HG03521 (cell line): Measurements from ENCODE around the gene KLB.

Experiments used
- ATAC-seq: cut with Tn5 transposase; IDR thresholded peaks from one replicate; pipeline ENCODE4 v1.9.1; 2021; ENCODE audit warnings: mild to moderate bottlenecking, moderate library complexity; ENCODE audit not compliant: unreplicated experiment

KLB gene

DNA sequence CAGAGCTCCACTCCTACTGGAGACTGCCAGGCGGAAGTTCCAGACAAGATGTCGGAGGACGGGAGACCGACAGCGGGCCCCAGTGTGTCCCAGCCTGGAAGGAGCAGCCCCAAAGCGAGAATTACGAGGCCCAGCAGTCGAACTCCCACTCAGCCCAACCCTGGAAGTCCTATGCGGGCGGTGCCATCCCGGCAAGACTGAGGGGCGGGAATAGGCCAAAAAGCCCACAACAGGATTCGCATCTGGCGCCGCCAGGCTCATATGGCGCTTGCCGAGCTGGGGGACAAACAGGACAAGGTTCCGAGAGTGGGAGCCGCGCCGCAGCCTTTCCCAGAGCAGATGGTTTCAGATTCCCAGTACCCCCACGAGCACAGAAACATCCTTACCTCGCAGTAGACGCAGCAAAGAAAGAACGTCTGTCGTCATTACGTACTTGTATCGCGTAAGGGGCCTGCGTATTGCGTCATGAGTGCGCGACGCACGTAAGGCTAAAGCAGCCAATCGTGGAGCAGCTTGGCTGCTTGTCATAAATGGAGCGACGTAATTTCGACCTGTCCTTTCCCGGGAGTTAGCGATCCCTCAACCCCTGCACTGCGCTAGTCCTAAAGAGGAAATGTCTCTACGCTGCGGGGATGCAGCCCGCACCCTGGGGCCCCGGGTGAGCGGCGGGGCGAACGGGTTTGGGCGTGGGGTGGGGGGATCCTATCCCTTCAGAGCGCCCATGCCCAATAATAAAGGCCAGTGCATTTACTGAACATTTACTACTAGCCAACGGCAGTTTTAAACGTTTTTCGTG lies 52.0 kb downstream of the KLB start, which contains the start of the genes LIAS and RPL9:
Gene LIAS (plus strand): TSS at position 552 of the 796 bp plus-strand sequence. CDS start 62 bp downstream, at position 614.
Gene RPL9 (minus strand): TSS at position 418 of the 796 bp plus-strand sequence. CDS start 483 bp downstream, outside the sequence.
- ATAC-seq = peak; percentile 81

DNA sequence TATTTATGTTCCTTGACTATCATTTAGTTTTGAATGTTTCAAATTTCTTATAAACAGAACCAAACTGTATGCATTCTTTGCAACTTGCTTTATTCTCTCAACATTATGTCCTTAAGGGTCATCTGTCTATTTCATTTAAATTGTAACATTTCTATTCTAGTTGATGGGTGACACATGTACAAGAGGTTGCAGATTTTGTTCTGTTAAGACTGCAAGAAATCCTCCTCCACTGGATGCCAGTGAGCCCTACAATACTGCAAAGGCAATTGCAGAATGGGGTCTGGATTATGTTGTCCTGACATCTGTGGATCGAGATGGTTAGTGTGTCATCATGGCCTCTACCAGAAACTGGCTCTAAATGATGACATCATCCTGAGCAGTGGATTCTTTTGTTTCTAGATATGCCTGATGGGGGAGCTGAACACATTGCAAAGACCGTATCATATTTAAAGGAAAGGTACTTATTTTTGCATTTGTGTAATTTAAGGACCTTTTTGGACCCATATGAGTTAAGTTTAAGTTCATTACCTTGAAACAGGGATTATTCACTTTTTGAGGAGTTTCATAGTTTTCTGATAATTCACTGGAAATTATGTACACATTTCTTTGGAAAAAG lies 58.3 kb downstream of the KLB start:
- no peak for ATAC-seq

DNA sequence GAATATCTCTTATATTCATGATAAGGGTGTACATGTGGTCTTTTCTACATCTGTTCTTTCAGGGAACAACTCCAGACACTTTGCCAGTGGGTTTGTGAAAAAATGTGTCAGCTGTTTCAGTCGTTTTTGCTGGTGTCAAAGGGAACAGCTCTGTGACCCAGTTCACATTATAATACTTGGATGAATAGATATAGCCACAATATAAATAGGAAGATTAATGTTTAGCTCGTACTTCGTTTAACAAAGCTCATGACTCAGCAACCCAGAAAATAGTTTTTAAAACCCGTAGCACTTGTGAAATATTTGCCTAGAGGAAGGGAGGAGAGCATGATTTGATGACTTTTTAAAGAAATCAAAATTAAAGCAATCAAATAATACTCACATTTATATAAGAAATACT lies 60.0 kb downstream of the KLB start:
- no peak for ATAC-seq

- ATAC-seq = no peak
These were observed 60.7 kb downstream of the KLB start for GRCh38 chr4:39467464-39467863.

GRCh38 chr4:39469429-39470077 lies 62.8 kb downstream of the KLB start:
- no peak for ATAC-seq

- no peak for ATAC-seq
These were observed 63.7 kb downstream of the KLB start for GRCh38 chr4:39470402-39470801.

DNA sequence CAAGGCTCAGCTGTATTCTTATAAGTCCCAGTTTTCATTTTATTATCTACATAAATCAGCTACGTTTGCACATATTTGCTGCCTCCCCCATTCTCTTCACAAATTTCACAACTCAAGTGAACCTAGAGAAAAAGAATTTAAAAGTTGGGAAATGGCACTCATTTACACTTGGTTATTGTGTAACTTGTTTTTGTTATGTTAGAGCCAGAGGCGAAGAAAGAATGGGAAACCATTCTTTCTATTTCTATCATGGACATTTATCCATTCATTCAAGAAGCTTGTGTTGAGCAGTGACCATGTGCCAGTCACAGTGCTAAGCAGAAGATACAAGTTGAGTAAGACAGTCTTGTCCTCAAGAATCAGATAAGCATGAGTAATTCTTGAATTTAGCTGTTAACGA lies 65.7 kb downstream of the KLB start:
- ATAC-seq = no peak

DNA sequence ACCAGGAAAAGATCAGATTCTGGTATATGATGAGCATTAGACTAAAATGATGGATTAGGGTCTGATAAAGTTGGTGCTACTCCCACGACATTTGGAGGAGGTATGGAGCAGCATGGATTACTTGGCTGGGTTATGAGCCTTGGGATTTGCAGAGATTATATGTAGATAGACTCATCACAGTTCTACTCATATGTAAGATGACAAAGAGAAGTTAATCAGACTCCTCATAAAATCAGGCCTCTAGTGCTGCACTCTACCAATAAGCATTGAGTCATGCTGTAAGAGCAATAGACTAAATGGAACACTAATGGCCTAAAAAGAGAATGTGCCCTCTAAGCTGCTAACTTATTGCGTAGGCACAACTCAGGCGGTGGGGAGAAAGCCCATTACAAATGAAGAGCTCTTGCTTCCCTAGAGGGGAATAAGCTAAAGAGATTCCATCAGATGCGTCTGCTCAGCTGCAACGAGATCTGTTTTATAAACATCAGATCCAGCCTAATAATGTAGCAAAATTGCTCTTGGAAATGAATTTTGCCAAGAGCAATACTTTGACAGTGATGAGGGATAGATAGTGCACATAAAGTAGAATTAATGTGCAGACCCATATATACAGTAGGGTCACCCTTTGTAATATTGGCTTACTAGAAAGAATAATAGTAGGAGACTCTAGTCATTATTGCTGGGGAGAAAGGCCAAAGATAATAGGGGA lies 69.6 kb downstream of the KLB start:
- no peak for ATAC-seq

GRCh38 chr4:39480251-39480650 lies 73.5 kb downstream of the KLB start:
- ATAC-seq = no peak

DNA sequence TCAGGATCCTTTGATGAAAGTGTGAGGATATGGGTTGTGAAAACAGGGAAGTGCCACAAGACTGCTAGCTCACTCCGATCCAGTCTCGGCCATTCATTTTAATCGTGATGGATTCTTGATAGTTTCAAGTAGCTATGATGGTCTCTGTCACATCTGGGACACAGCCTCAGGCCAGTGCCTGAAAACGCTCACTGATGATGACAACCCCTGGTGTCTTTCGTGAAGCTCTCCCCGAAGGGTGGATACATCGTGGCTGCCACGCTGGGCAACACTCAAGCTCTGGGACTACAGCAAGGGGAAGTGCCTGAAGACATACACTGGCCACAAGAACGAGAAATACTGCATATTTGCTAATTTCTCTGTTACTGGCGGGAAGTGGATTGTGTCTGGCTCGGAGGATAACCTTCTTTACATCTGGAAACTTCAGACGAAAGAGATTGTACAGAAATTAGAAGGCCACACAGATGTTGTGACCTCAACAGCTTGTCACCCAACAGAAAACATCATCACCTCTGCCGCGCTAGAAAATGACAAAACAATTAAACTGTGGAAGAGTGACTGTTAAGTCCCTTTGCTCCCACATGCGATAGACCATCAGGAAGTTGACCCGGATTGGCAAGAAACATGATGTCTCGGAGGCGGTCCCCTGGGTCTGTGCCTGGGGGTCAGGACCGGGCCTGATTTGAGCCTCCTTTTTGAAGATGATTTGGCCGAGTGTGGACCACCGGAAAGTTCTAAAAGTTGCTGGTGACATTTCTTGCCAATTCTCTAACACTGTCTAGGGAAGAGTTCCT lies 74.4 kb downstream of the KLB start:
- no peak for ATAC-seq

GRCh38 chr4:39484582-39485272 lies 78.0 kb downstream of the KLB start:
- no peak for ATAC-seq

DNA sequence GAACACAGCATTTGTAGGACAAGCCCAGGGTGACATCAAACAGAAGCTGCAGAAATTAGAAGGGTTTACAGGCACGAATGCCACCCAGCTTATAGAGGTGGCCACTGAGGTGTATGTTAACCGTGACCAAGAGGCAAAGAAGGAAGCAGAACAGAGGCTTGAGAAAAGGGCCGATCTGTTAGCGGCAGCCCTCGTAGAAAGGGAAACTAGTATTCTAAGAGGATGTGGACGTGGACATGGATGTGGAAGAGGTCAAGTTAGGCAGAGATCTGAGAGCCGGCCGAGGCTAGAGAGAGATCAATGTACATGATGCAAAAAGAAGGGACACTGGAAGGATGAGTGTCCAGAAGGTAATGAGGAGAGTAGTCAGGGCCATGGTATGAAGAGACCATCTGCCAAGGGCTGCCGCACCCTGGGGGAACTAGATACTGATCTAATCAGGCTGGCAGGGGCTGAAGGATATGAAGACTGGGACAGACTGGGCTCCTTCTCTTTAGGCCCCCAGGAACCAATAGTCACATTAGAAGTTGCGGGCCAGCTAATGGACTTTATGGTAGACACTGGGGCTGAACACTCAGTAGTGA lies 79.6 kb downstream of the KLB start:
- ATAC-seq = no peak

GRCh38 chr4:39490322-39490721 lies 83.6 kb downstream of the KLB start:
- ATAC-seq = no peak

- no peak for ATAC-seq
These were observed 87.6 kb downstream of the KLB start for GRCh38 chr4:39494354-39494753.

DNA sequence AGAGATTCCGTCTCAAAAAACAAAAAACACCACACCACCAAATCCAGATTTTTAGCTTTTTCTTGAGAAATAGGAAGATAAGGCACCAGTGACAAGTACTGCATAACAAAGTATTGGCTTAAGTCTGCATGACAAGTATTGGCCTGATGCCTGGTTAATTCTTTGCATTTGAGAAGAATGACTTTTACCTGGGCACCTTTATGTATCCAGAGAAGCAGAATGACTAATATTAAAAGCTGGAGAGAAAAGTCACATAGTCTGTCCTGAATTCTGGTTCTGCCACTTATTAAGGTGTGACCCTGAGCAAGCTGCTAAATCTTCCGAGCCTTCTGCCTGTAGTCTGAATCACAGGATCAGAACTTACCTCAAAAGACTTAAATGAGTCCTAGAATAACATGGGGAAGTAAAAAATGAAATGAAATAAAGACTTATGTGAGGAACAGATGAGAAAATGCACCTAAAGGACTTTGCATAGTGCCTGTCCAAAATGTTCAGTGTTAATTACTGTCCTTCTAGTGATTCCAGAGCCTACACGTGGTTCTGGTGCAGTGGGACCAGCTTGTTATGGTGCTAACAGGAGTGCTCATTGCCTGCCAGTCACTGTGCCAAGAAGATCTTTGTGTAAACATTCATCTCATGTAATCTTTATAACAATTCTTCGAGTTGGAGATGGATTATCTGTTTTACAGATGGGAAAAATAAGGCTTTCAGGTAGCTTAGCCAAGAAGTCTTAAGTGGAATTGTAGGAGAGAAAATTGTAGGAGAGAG lies 88.9 kb downstream of the KLB start:
- no peak for ATAC-seq

DNA sequence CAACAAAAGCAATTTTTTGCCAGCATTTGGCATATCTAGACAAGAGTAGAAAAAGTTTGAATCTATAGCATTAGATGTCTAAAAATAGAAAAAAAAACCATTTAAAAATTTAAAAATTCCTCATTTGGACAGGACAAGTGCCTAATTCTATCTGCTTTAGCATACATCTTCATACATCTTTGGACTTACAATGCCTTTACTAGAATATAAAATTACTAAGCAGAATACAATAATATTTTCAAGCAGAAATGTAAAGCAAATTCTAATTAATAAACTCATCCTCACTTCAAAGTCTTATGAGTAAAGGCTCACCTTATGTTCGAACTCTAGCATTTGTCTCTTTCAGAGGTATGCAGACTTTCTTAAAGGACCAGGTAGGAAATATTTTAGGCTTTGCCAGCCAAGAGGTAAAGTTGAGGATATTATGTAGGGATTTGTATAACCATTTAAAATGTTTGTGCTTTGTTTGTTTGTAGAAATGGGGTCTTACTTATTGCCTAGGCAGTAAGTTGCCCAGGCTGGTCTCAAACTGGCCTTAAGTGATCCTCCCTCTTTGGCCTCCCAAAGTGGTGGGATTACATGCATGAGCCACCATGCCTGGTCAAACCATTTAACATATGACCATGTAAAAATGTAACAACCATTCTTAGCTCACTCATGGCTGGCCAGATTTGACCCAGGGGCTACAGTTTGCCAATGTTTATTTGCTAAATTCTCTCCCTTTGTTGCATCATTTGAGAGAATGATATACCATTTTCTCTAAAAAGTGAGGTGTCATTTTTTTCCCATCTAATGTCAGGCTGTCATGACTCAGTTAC lies 91.4 kb downstream of the KLB start:
- no peak for ATAC-seq

- no peak for ATAC-seq
These were observed 91.9 kb downstream of the KLB start for GRCh38 chr4:39498727-39499020.
